DLD1 (cell line): ENCODE results near the gene EEFSEC.

Source experiments
- in situ Hi-C: cut with HindIII; loops from 2 replicates; pipeline ENCODE4 v1.10.0; 2017; ENCODE audit warnings: low sequenced_read_pairs

Gene EEFSEC

GRCh38 chr3:128269006-128269775, 115.9 kb downstream of the EEFSEC start:
- in situ Hi-C loops = no loop called here

GRCh38 chr3:128269796-128270195, 116.5 kb downstream of the EEFSEC start:
- in situ Hi-C loops = no loop called here

- in situ Hi-C loops = no loop called here
Measured at GRCh38 chr3:128270559-128271492, 117.5 kb downstream of the EEFSEC start.

- in situ Hi-C loops = no loop called here
Measured at GRCh38 chr3:128271536-128272332, 118.5 kb downstream of the EEFSEC start.

- in situ Hi-C loops = no loop called here
Measured at GRCh38 chr3:128273109-128273840, 120.0 kb downstream of the EEFSEC start.

- in situ Hi-C loops = no loop called here
Measured at GRCh38 chr3:128273841-128274573, 120.7 kb downstream of the EEFSEC start.

GRCh38 chr3:128274837-128275236, 121.6 kb downstream of the EEFSEC start:
- in situ Hi-C loops = no loop called here

- in situ Hi-C loops = no loop called here
Measured at GRCh38 chr3:128275316-128276145, 122.2 kb downstream of the EEFSEC start.

GRCh38 chr3:128276146-128276435, 122.8 kb downstream of the EEFSEC start:
- in situ Hi-C loops = no loop called here

- in situ Hi-C loops = no loop called here
Measured at GRCh38 chr3:128276577-128277183, 123.4 kb downstream of the EEFSEC start.

GRCh38 chr3:128277378-128278069, 124.2 kb downstream of the EEFSEC start:
- in situ Hi-C loops = no loop called here

- in situ Hi-C loops = no loop called here
Measured at GRCh38 chr3:128278130-128278529, 124.8 kb downstream of the EEFSEC start.

GRCh38 chr3:128278761-128279600, 125.7 kb downstream of the EEFSEC start:
- in situ Hi-C loops = no loop called here

GRCh38 chr3:128279601-128279880, 126.3 kb downstream of the EEFSEC start:
- in situ Hi-C loops = no loop called here

- in situ Hi-C loops = no loop called here
Measured at GRCh38 chr3:128280481-128281052, 127.3 kb downstream of the EEFSEC start.

GRCh38 chr3:128281056-128281455, 127.8 kb downstream of the EEFSEC start:
- in situ Hi-C loops = no loop called here
